ENCODE data around the gene STAU1.

The STAU1 gene

GRCh38 chr20:49134797-49135196 is 53.3 kb downstream of the STAU1 start:
- peak; percentile 49; the same call in 1 of the 2 replicates for TF ChIP-seq REST (IDR thresholded peaks at IDR 0.05; ENCODE audit: low read depth)

- TF ChIP-seq RAD21 (IDR thresholded peaks at IDR 0.05; ENCODE audit: low read depth) (no peak), EP300 (IDR thresholded peaks at IDR 0.05; ENCODE audit: borderline replicate concordance) (no peak), CEBPB (IDR thresholded peaks at IDR 0.05) (no peak), TCF12 (IDR thresholded peaks at IDR 0.05; ENCODE audit: low read depth) (no peak), REST (IDR thresholded peaks at IDR 0.05; ENCODE audit: low read depth) (no peak), TEAD4 (IDR thresholded peaks at IDR 0.05) (no peak), ZBTB7A (IDR thresholded peaks at IDR 0.05; ENCODE audit: low read depth) (no peak), FOXM1 (IDR thresholded peaks at IDR 0.05; ENCODE audit: borderline replicate concordance, low read depth) (no peak), MAX (IDR thresholded peaks at IDR 0.05) (no peak), USF1 (IDR thresholded peaks at IDR 0.05) (no peak), NFIC (IDR thresholded peaks at IDR 0.05) (no peak)
Observed at GRCh38 chr20:49133571-49133970, 54.6 kb downstream of the STAU1 start.

- no peak for TF ChIP-seq CEBPB (IDR thresholded peaks at IDR 0.05)
- peak; percentile 67 for TF ChIP-seq RAD21 (IDR thresholded peaks at IDR 0.05; ENCODE audit: low read depth)
- no peak for TF ChIP-seq YY1 (IDR thresholded peaks at IDR 0.05; ENCODE audit: low read depth)
- no peak for TF ChIP-seq EGR1 (IDR thresholded peaks at IDR 0.05)
- TF ChIP-seq USF1 (IDR thresholded peaks at IDR 0.05), result no peak
- TF ChIP-seq ZBTB7A (IDR thresholded peaks at IDR 0.05; ENCODE audit: low read depth), result no peak
- no peak for TF ChIP-seq REST (IDR thresholded peaks at IDR 0.05; ENCODE audit: low read depth)
Observed at GRCh38 chr20:49132995-49133478, 55.1 kb downstream of the STAU1 start.

GRCh38 chr20:49123982-49124381 is 64.2 kb downstream of the STAU1 start:
- TF ChIP-seq ZBTB7A (IDR thresholded peaks at IDR 0.05; ENCODE audit: low read depth), result no peak
- TF ChIP-seq TEAD4 (IDR thresholded peaks at IDR 0.05), result no peak
- TF ChIP-seq NFIC (IDR thresholded peaks at IDR 0.05), result no peak
- no peak for TF ChIP-seq FOXM1 (IDR thresholded peaks at IDR 0.05; ENCODE audit: borderline replicate concordance, low read depth)
- no peak for TF ChIP-seq EP300 (IDR thresholded peaks at IDR 0.05; ENCODE audit: borderline replicate concordance)
- TF ChIP-seq EGR1 (IDR thresholded peaks at IDR 0.05), result no peak
- TF ChIP-seq TCF12 (IDR thresholded peaks at IDR 0.05; ENCODE audit: low read depth), result no peak
- no peak for TF ChIP-seq RAD21 (IDR thresholded peaks at IDR 0.05; ENCODE audit: low read depth)
- no peak for TF ChIP-seq YY1 (IDR thresholded peaks at IDR 0.05; ENCODE audit: low read depth)

GRCh38 chr20:49122920-49123319 is 65.2 kb downstream of the STAU1 start:
- TF ChIP-seq MAX (IDR thresholded peaks at IDR 0.05), result no peak
- no peak for TF ChIP-seq TAF1 (IDR thresholded peaks at IDR 0.05; ENCODE audit: low read depth)
- TF ChIP-seq YY1 (IDR thresholded peaks at IDR 0.05; ENCODE audit: low read depth), result no peak
- TF ChIP-seq EGR1 (IDR thresholded peaks at IDR 0.05), result no peak

GRCh38 chr20:49119988-49120387 is 68.1 kb downstream of the STAU1 start:
- TF ChIP-seq CEBPB (IDR thresholded peaks at IDR 0.05) (no peak), CREB1 (IDR thresholded peaks at IDR 0.05; ENCODE audit: low read depth) (no peak), USF1 (IDR thresholded peaks at IDR 0.05) (no peak), NFIC (IDR thresholded peaks at IDR 0.05) (no peak), RAD21 (IDR thresholded peaks at IDR 0.05; ENCODE audit: low read depth) (no peak), REST (IDR thresholded peaks at IDR 0.05; ENCODE audit: low read depth) (no peak), TAF1 (IDR thresholded peaks at IDR 0.05; ENCODE audit: low read depth) (no peak), MAX (IDR thresholded peaks at IDR 0.05) (no peak), EGR1 (IDR thresholded peaks at IDR 0.05) (no peak), EP300 (IDR thresholded peaks at IDR 0.05; ENCODE audit: borderline replicate concordance) (no peak), YY1 (IDR thresholded peaks at IDR 0.05; ENCODE audit: low read depth) (no peak), TCF12 (IDR thresholded peaks at IDR 0.05; ENCODE audit: low read depth) (no peak)
